Measurements from ENCODE around the gene IL1RAP. TPM values are rescaled to one million over a fixed set of nuclear protein-coding genes. Genes with fewer than 3 reads are reported as not detected.

The IL1RAP gene
- total and polyA plus RNA-seq, 2 experiments from 2014 or later: 17.5 to 32.3 TPM

DNA sequence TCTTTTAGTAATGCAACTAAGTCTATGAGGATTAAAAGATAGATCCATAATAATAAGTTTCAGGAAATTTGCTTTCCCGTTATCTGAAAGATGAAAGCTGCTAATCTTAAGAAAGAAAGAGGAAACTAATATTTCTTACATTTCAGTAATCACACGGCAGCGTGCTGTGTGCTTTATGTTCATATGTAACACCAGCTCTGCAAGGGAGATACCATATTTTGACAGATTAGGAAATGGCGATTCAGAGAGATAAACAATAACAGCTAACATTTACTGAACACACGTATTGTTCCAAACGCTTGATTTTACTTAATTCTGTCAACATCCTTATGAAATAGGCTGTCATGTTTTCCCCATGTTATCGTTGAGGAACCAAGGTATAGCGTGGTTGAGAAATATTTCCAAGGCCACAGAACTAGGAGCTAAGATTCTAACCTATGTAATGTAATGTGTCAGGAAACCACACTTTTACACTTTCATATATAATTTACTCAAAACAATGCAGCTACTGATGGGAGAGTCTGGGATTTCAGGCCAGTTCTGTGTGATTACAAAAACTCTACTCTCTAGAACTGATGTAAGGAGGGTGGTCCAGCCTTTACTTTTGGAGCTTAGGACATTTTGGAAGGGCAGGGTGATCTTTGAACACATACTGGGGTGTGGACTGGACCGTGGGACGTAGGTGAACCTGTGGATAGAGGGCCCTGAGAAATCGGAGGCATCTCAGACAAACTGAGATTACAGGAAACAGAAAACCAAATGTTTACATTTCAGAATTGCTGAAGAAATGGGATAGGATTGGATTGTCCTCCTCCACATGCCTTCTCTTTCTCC is 100.6 kb downstream of the IL1RAP start:
- H3K4me3 ChIP-seq: no peak overlapping the region
- no peaks in the 10 kb centered on the region for H3K79me2 ChIP-seq (ENCODE audit: insufficient read depth)
- no peaks in the 10 kb centered on the region for H4K20me1 ChIP-seq (ENCODE audit: insufficient read depth)
- 73 to 77% methylated on average over 11 of the region's 11 CpGs for WGBS, 2 experiments (ENCODE audit: low coverage in 1 of 2, low lambda C conversion rate in 2 of 2, missing lambda C conversion rate in 2 of 2)
- no peak overlapping the region for H3K4me2 ChIP-seq (ENCODE audit: unreplicated experiment)
- TF ChIP-seq EZH2phosphoT487 (IDR thresholded peaks at IDR 0.05; ENCODE audit: insufficient read depth, low read depth): no peak
- TF ChIP-seq EZH2 (IDR thresholded peaks at IDR 0.05; ENCODE audit: insufficient read depth, poor library complexity, severe bottlenecking): no peak
- no peak overlapping the region for H3K9ac ChIP-seq
- H3K27ac ChIP-seq: no peak overlapping the region
- in situ Hi-C loops (cut with MboI): no loop called here
- H3K9me3 ChIP-seq (ENCODE audit: low read depth): no peaks in the 10 kb centered on the region
- peaks cover 9% of the 10 kb centered on the region; the same call in 1 of the 2 replicates for H3K36me3 ChIP-seq (ENCODE audit: low read depth)
- no peak for DNase-seq
- no peaks in the 10 kb centered on the region for H3K27me3 ChIP-seq (replicated peaks; ENCODE audit: insufficient read depth)
- no peak overlapping the region for H2AFZ ChIP-seq
- H3K9me2 ChIP-seq (ENCODE audit: insufficient read depth): no peaks in the 10 kb centered on the region
- no peaks in the 10 kb centered on the region for H3F3A ChIP-seq (ENCODE audit: insufficient read depth)
- H3K4me1 ChIP-seq (ENCODE audit: insufficient read depth): peaks cover 5% of the 10 kb centered on the region

DNA sequence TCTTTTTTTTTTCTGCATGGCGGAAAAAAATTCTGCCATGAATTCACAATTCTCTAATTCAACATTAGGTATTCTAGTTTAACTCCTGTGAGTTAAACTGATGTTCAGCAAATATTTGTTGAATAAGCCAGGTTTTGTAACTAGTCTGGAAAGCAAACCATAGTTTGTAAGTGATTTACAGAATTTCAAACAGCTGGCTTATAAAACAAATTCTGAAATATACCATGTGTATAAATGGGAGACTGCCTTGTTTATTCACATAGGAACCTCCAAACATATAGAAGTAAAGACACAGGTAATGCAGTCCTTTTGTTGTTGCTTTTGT is 101.1 kb downstream of the IL1RAP start:
- Histone ChIP-seq H2AFZ (no peak overlapping the region), H3K4me2 (ENCODE audit: unreplicated experiment) (no peak overlapping the region), H3F3A (ENCODE audit: insufficient read depth) (no peaks in the 10 kb centered on the region), H3K4me3 (no peak overlapping the region), H3K36me3 (ENCODE audit: low read depth) (peaks cover 9% of the 10 kb centered on the region; the same call in 1 of the 2 replicates), H4K20me1 (ENCODE audit: insufficient read depth) (no peaks in the 10 kb centered on the region), H3K9me3 (ENCODE audit: low read depth) (no peaks in the 10 kb centered on the region), H3K4me1 (ENCODE audit: insufficient read depth) (peaks cover 5% of the 10 kb centered on the region), H3K79me2 (ENCODE audit: insufficient read depth) (no peaks in the 10 kb centered on the region), H3K27me3 (replicated peaks; ENCODE audit: insufficient read depth) (no peaks in the 10 kb centered on the region), H3K9me2 (ENCODE audit: insufficient read depth) (no peaks in the 10 kb centered on the region), H3K27ac (no peak overlapping the region), H3K9ac (no peak overlapping the region)
- DNase-seq: no peak
- 91 to 96% methylated on average over 1 of the region's 1 CpG for WGBS, 2 experiments (ENCODE audit: low coverage in 1 of 2, low lambda C conversion rate in 2 of 2, missing lambda C conversion rate in 2 of 2)
- TF ChIP-seq EZH2phosphoT487 (IDR thresholded peaks at IDR 0.05; ENCODE audit: insufficient read depth, low read depth): no peak
- TF ChIP-seq EZH2 (IDR thresholded peaks at IDR 0.05; ENCODE audit: insufficient read depth, poor library complexity, severe bottlenecking): no peak
- in situ Hi-C loops (cut with MboI): no loop called here

DNA sequence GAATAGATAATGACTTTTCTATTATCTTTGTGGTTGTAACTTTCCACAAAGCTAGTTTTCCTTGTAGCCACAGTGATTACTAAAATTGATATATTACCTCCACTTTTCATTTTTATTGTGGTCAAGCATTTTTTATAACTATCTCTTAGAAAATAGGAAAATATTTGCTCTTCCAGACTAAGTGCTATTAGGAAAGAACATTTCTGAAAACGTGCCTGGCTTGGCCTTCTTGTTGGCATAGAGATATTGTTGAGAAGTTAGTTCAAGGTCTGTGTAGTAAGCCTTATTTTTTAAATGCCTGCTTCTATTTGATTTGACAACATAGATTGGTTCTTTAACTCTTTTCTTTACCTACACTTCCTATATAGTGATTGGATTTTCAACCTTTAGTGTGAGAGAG is 101.7 kb downstream of the IL1RAP start:
- no peak overlapping the region for H3K9ac ChIP-seq
- H2AFZ ChIP-seq: no peak overlapping the region
- TF ChIP-seq EZH2phosphoT487 (IDR thresholded peaks at IDR 0.05; ENCODE audit: insufficient read depth, low read depth) (no peak), EZH2 (IDR thresholded peaks at IDR 0.05; ENCODE audit: insufficient read depth, poor library complexity, severe bottlenecking) (no peak)
- no peak for DNase-seq
- no peaks in the 10 kb centered on the region for H3K9me2 ChIP-seq (ENCODE audit: insufficient read depth)
- no peaks in the 10 kb centered on the region for H3K9me3 ChIP-seq (ENCODE audit: low read depth)
- no peak overlapping the region for H3K27ac ChIP-seq
- H3K4me3 ChIP-seq: no peak overlapping the region
- H3K4me1 ChIP-seq (ENCODE audit: insufficient read depth): peaks cover 5% of the 10 kb centered on the region
- in situ Hi-C loops (cut with MboI): no loop called here
- H3K27me3 ChIP-seq (replicated peaks; ENCODE audit: insufficient read depth): no peaks in the 10 kb centered on the region
- H3F3A ChIP-seq (ENCODE audit: insufficient read depth): no peaks in the 10 kb centered on the region
- H3K36me3 ChIP-seq (ENCODE audit: low read depth): peaks cover 11% of the 10 kb centered on the region; the same call in 1 of the 2 replicates
- 6 to 24% methylated on average over 1 of the region's 1 CpG for WGBS, 2 experiments (ENCODE audit: low coverage in 1 of 2, low lambda C conversion rate in 2 of 2, missing lambda C conversion rate in 2 of 2)
- no peaks in the 10 kb centered on the region for H4K20me1 ChIP-seq (ENCODE audit: insufficient read depth)
- H3K79me2 ChIP-seq (ENCODE audit: insufficient read depth): no peaks in the 10 kb centered on the region
- no peak overlapping the region for H3K4me2 ChIP-seq (ENCODE audit: unreplicated experiment)

DNA sequence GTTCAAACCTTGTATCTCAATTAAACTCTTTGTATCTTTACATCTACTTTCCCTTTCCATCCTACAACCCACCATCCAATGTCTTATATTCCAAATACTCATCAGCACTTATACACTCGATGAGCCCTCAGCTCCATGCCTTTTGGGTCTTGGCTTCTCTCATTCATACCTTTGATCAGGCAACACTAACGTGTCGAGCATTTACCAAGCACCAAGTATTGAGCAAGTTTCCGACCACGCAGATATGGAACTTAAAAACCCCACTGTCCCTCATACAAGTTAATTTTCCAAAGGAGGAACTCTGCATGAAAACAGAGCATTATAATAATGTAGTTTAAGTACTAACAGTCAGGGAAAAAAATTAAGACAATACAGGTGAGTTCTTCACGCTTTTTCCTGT is 102.8 kb downstream of the IL1RAP start:
- Histone ChIP-seq H3K9me2 (ENCODE audit: insufficient read depth) (no peaks in the 10 kb centered on the region), H3F3A (ENCODE audit: insufficient read depth) (no peaks in the 10 kb centered on the region), H4K20me1 (ENCODE audit: insufficient read depth) (no peaks in the 10 kb centered on the region), H2AFZ (no peak overlapping the region), H3K9ac (no peak overlapping the region), H3K4me1 (ENCODE audit: insufficient read depth) (peaks cover 5% of the 10 kb centered on the region), H3K27ac (no peak overlapping the region), H3K4me3 (no peak overlapping the region), H3K36me3 (ENCODE audit: low read depth) (0 out of 2 replicates have a peak, but pooled peaks cover 6% of the 10 kb centered on the region), H3K27me3 (replicated peaks; ENCODE audit: insufficient read depth) (no peaks in the 10 kb centered on the region), H3K4me2 (ENCODE audit: unreplicated experiment) (no peak overlapping the region), H3K9me3 (ENCODE audit: low read depth) (no peaks in the 10 kb centered on the region), H3K79me2 (ENCODE audit: insufficient read depth) (no peaks in the 10 kb centered on the region)
- DNase-seq: no peak
- WGBS, 2 experiments (ENCODE audit: low coverage in 1 of 2, low lambda C conversion rate in 2 of 2, missing lambda C conversion rate in 2 of 2): 80% methylated on average over 6 of the region's 6 CpGs
- TF ChIP-seq EZH2phosphoT487 (IDR thresholded peaks at IDR 0.05; ENCODE audit: insufficient read depth, low read depth) (no peak), EZH2 (IDR thresholded peaks at IDR 0.05; ENCODE audit: insufficient read depth, poor library complexity, severe bottlenecking) (no peak)
- in situ Hi-C loops (cut with MboI): no loop called here

All from GM23248 (cell line).